Glomerular visceral epithelial cell (primary cell): Measurements from ENCODE around the gene CYB5RL.
"Not testable (repeated sequence)": the region's sequence is repeated elsewhere in the genome, so short reads cannot be mapped to it uniquely, and the experiment has no call there.

Source experiments
- DNase-seq: peaks from one replicate; pipeline ENCODE4 v3.0.0-alpha.2; 2016; ENCODE audit errors: extremely low spot score

CYB5RL gene

DNA sequence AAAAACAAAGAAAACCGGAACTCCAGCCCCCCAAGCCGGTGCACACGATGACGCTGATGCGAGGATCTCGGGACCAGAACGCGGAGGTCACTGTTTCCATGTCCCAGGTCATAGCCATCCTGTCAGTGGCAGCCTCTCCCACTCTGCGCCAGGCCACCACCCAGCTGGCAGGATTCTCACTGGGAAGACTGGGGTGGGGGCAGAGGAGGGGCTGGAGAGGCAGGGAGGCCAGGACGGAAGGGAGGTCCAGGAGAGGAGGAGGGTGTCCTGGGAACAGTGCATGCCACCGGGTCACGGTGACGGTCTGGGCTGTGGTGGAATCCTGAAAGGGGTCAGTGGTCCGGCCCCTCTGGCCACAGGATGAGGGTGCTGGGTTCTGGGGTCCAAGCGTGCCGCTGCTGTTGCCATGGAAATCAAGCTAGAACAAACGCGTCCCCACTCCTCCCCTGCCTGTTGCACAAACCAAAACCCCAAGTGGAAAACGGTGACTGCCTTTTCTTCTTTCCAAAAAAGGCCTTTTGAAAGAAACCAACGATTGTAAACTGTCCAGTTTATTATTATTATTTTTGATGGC, 26.2 kb upstream of the CYB5RL start:
- no peak for DNase-seq

DNA sequence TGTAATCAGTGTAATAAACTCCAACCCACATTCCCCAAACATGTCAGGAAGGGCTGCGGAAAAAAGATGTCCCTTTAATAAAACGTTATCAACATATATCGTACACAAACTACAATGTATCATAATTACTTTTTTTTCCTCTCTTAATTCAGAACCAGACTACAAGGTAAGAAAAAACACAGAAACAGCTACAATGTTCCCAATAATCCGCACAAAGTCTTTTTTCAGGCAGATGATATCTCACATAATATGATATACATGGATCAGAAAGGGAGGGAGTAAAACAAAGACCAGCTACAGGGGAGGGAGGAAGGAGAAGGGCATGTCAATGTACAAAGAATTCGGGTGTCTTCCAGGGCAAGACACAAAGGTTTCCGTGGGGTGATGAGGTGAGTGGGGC, 25.5 kb upstream of the CYB5RL start:
- no peak for DNase-seq

DNA sequence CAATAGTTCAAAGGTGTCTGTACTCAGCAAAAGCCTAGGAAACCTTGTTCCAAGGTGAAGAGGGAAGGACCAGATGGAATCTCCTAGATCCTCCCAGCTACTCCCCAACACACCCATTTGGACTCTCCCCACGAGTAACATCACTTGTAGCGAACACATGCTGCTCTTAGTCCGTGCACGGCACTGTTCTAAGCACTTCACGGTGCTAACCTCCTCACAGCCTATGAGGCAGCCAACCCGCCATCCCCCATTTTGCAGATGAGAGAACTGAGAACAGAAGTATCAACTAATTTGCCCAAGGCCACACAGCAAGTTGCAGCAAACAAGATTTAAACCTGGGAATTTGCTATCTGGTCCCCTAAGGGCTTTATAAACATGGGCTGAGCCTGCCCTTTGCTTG, 24.4 kb upstream of the CYB5RL start:
- DNase-seq: no peak

GRCh38 chr1:54223441-54224202, 23.8 kb upstream of the CYB5RL start:
- DNase-seq: no peak

- DNase-seq: no peak
Measured at GRCh38 chr1:54222711-54223110, 22.9 kb upstream of the CYB5RL start.

- no peak for DNase-seq
Measured at GRCh38 chr1:54221867-54222484, 22.1 kb upstream of the CYB5RL start.

GRCh38 chr1:54221113-54221834, 21.4 kb upstream of the CYB5RL start:
- no peak for DNase-seq

GRCh38 chr1:54220004-54220811, 20.4 kb upstream of the CYB5RL start:
- no peak for DNase-seq

GRCh38 chr1:54219688-54220003, 19.8 kb upstream of the CYB5RL start:
- no peak for DNase-seq

GRCh38 chr1:54218883-54219687, 19.3 kb upstream of the CYB5RL start:
- DNase-seq: no peak

DNA sequence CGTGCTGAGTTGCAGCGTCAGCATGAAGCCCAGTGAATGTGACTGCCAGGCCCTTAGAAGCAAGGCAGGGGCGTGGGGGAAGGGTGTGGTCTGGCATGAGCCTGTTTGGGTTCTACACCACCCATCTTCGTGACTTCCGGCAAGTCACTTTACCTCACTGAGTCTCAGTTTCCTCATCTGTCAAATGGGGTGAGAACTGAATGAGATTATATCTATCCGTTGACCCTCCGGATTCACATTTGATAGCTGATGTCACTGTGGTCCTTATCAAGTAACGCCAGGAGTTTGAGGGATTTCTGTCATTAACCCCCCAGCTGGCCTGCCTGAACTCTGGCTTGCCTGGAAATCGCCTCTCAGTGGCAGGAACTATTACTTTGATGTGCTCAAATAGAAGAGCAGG, 15.7 kb upstream of the CYB5RL start:
- no peak for DNase-seq

GRCh38 chr1:54212872-54213271, 13.0 kb upstream of the CYB5RL start:
- DNase-seq: no peak

DNA sequence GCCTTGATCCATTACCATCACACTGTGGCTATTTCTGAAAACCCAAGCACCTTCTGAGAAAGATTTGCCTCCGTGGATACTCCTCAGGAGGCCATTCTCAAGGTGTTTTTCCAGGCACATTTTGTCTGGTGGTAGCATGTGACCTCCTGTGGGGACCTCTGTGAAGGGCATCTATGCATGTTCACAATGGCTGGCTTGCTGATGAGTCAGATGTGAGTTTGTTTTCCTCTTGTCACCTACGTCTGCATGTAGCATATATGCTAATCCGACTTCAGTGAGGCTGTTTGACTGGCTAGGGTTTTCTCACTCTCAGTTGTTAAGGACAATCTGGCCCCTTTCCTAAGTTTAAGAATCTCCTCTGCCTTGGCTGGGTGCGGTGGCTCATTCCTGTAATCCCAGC, 8.1 kb upstream of the CYB5RL start:
- DNase-seq: not testable (repeated sequence)

DNA sequence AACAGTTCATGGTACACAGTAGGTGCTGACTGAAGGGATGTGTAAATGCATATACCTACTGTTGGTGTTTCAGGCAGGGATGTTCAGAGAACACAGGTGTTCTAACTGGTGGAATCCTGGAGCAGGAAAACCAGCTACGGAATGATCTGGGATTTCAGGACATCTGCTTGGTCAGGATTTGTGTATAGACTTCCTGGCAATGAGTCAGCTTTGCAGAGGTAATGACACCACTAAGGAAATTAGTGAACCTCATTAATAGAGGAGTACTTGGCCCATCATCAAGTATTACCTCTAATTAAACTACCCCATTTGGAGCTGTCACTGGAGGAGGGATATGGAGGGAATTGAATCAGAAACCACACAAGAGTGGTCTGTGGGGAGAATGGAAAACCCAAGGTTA, 7.5 kb upstream of the CYB5RL start:
- no peak for DNase-seq

DNA sequence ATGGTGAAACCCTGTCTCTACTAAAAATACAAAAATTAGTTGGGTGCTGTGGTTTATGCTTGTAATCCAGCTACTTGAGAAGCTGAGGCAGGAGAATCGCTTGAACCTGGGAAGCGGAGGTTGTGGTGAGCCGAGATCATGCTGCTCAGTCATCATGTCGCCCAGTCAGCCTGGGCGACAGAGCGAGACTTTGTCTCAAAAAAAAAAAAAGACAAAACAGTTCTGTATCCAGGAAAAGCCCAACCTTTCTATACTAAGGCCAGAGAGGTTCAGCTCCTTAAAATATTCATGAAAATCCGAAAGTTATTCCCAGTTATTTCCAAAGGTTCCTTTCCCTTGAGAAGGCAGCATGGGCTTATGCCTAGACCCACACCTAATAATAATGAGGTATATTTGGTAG, 4.4 kb upstream of the CYB5RL start:
- DNase-seq: no peak

DNA sequence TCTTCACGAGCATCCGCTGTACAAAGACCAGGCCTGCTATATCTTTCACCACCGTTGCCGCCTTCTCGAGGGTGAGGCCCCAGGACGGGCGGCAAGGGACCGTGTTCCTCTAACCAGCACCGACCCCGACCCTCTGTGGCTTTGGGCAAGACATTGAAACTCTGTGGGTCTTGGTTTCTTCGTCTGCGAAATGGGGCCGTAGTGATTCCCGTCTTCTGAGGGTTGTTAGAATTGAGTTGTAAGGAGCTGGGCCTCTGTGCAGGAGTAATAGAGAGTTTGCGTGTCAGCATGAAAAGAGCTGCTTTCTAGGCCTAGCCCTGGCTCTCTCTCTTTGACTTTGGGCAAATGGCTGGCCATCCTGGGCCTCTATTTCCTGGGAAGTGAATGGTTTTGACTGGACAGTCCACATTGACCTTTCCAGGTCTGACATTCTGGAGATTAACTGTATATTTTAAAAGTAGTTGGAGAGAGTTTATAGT, 728 bp upstream of the CYB5RL start:
- no peak for DNase-seq

DNA sequence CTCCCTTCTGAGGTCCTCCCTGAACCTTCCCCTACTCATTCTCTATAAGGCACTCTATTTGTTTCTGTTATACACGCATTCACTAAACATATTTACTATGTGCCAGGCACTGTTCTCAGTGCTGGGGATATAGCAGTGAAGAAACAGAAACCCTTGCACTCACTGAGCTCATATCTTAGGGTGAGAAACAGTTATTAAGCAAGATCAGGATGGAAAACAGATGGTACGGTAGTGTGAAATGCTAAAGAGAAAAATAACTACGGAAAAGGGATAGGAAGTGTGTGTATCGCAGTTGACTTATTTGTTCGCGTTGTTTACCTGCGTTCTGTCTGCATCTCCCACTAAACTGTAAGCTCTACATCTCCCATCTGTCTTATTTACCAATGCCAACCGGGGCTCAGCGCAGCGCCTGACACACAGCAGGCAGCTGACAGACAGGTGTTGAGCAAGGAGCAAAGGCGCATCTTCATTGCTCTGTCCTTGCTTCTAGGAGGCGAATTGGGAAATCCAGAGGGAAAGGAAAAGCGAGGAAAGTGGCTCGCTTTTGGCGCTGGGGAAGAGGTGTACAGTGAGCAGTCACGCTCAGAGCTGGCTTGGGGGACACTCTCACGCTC, 572 bp downstream of the CYB5RL start:
- DNase-seq: no peak

GRCh38 chr1:54193453-54193852, 6.4 kb downstream of the CYB5RL start:
- no peak for DNase-seq

GRCh38 chr1:54191525-54191924, 8.3 kb downstream of the CYB5RL start:
- DNase-seq: no peak

GRCh38 chr1:54190526-54190925, 9.3 kb downstream of the CYB5RL start:
- no peak for DNase-seq

DNA sequence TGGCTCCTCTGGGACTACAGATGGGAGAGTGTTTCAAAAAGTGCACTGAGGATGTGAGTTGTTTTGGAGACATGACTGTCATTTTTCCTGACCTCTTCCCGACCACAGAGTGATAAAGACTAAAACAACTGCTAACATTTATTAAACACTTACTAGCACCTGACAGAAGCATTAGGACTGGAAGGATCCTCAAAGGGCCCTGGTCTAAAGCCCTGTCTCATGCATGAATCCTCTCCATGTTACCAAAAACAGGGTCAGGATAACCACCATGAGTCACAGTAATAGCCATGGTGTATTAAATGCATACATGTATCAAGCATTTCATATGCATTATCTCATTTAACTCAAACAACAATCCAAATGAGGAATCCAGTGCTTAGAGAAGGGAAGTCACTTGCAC, 11.5 kb downstream of the CYB5RL start:
- no peak for DNase-seq
